CD4-positive, CD25-positive, alpha-beta regulatory T cell (primary cell): ENCODE data around the gene HSD3B2. TPM values are rescaled to one million over a fixed set of nuclear protein-coding genes. Genes with fewer than 3 reads are reported as not detected.

ENCODE experiments used
- ATAC-seq, 2 donors: fragments of 150-1000 bp; cut with Tn5 transposase; one replicate each; pipeline ENCODE4 v1.10.0; 2021; ENCODE audit warnings: low read depth in 2 of 2, moderate number of reproducible peaks in 2 of 2, moderate library complexity in 1 of 2
- DNase-seq, 3 donors: peaks; one replicate each; pipeline versions ENCODE4 v3.0.0 to v3.0.0-alpha.2; 2012 to 2022; ENCODE audit warnings: mixed read lengths in 1 of 3
- H3K27ac ChIP-seq: one replicate; pipeline ENCODE4 v1.7.0; 2013; ENCODE audit warnings: mild to moderate bottlenecking, low read length; ENCODE audit not compliant: insufficient read depth, poor library complexity, severe bottlenecking
- H3K27me3 ChIP-seq: one replicate; pipeline ENCODE4 v1.7.0; 2013; ENCODE audit warnings: low read length; ENCODE audit not compliant: control insufficient read depth, insufficient read depth
- H3K36me3 ChIP-seq: one replicate; pipeline ENCODE4 v1.7.0; 2013; ENCODE audit warnings: mild to moderate bottlenecking, low read length, moderate library complexity; ENCODE audit not compliant: control insufficient read depth, insufficient read depth
- H3K4me1 ChIP-seq: 2 replicates; pipeline ENCODE4 v1.7.0; 2013; ENCODE audit warnings: mild to moderate bottlenecking, low read length; ENCODE audit not compliant: insufficient read depth, control insufficient read depth, poor library complexity, severe bottlenecking
- H3K4me3 ChIP-seq: one replicate; pipeline ENCODE4 v1.7.0; 2013; ENCODE audit warnings: low read depth, mild to moderate bottlenecking, low read length, moderate library complexity
- H3K9me3 ChIP-seq, 2 experiments: 1 replicate in 1 of 2; 2 replicates in 1 of 2; pipeline ENCODE4 v1.7.0; 2013; ENCODE audit warnings: low read length in 2 of 2, mild to moderate bottlenecking in 1 of 2, moderate library complexity in 1 of 2; ENCODE audit not compliant: control insufficient read depth in 2 of 2
- H3K27ac Mint-ChIP-seq, 3 donors: one replicate each; pipeline ENCODE4 v1.8.0; 2020 to 2022; ENCODE audit warnings: mild to moderate bottlenecking in 3 of 3, mixed read lengths in 3 of 3, moderate library complexity in 2 of 3
- H3K27me3 Mint-ChIP-seq: one replicate; pipeline ENCODE4 v1.8.0; 2022; ENCODE audit warnings: mild to moderate bottlenecking, mixed read lengths
- H3K36me3 Mint-ChIP-seq: one replicate; pipeline ENCODE4 v1.8.0; 2020; ENCODE audit warnings: mixed read lengths
- H3K4me1 Mint-ChIP-seq, 4 donors: one replicate each; pipeline ENCODE4 v1.8.0; 2020 to 2022; ENCODE audit warnings: mixed read lengths in 4 of 4, mild to moderate bottlenecking in 1 of 4
- H3K4me3 Mint-ChIP-seq, 4 donors: one replicate each; pipeline ENCODE4 v1.8.0; 2020 to 2022; ENCODE audit warnings: mild to moderate bottlenecking in 4 of 4, mixed read lengths in 4 of 4, moderate library complexity in 3 of 4
- H3K9me3 Mint-ChIP-seq, 7 donors: one replicate each; pipeline ENCODE4 v1.8.0; 2020 to 2022; ENCODE audit warnings: mixed read lengths in 7 of 7, mild to moderate bottlenecking in 3 of 7, moderate library complexity in 2 of 7
- polyA plus RNA-seq, 4 donors: library from polyadenylated mRNA; unstranded; fragments of 300-500 nt; fragmentation: Illumina TruSeq; gene quantifications; one replicate each; pipeline ENCODE4 v1.2.3, GENCODE V29; 2021
- total RNA-seq: library from RNA; stranded (reverse); gene quantifications from one replicate; pipeline ENCODE4 v1.2.3, GENCODE V29; 2022

HSD3B2 gene
- total and polyA plus RNA-seq, 5 donors from 2014 or later, result not detected

DNA sequence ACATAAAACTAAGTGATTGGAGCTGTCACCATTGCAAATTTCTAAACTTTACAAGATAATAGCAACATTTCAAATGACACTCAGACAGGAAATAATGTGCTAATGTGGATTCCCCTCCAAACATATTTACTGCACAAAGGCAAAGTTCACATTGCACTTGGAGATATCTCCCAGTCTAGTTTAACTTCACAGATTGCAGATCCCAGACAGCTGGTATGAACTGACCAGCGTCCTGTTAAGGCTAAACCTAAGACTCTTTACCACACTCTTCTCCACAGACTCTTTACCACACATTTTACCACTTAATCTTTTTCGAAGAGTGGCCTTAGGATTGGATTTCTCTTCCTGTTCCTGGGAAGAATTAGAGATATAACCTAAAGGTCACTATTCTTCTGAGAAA lies 51.5 kb downstream of the HSD3B2 start:
- Histone ChIP-seq H3K4me3 (no peak overlapping the region), H3K27me3 (no peaks in the 10 kb centered on the region), H3K27ac (no peak overlapping the region), H3K9me3 (no peaks in the 10 kb centered on the region), H3K4me1 (no peaks in the 10 kb centered on the region), H3K36me3 (no peaks in the 10 kb centered on the region)
- H3K4me1 Mint-ChIP-seq, result no peaks in the 10 kb centered on the region
- no peaks in the 10 kb centered on the region for H3K27me3 Mint-ChIP-seq
- no peak for DNase-seq
- no peaks in the 10 kb centered on the region for H3K36me3 Mint-ChIP-seq
- no peak overlapping the region for H3K27ac Mint-ChIP-seq
- H3K4me3 Mint-ChIP-seq, result no peak overlapping the region
- no peak for ATAC-seq
- peaks cover 0 to 5% (median 1%) of the 10 kb centered on the region in 7 donors for H3K9me3 Mint-ChIP-seq

DNA sequence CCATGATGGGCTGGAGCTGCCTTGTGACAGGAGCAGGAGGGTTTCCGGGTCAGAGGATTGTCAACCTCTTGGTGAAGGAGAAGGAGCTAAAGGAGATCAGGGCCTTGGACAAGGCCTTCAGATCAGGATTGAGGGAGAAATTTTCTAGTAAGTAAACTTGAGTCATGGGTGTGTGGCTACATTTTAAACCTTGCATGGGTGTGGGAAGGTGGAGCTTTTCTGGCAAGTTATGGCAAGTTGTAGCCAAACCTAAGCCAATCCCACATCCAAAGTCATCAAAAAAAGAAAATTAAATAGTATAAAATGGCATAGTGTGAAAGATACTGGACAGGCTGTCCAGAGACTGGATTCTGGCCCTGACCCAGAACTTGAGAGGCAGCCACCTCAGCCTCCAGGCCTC lies 52.3 kb downstream of the HSD3B2 start:
- Mint-ChIP-seq H3K27me3 (no peaks in the 10 kb centered on the region), H3K36me3 (no peaks in the 10 kb centered on the region), H3K4me3 (no peak overlapping the region), H3K9me3 (peaks cover 0 to 5% (median 0%) of the 10 kb centered on the region in 7 donors), H3K27ac (no peak overlapping the region), H3K4me1 (no peaks in the 10 kb centered on the region)
- ATAC-seq, result no peak
- H3K4me3 ChIP-seq, result no peak overlapping the region
- H3K4me1 ChIP-seq, result no peaks in the 10 kb centered on the region
- no peaks in the 10 kb centered on the region for H3K36me3 ChIP-seq
- no peaks in the 10 kb centered on the region for H3K9me3 ChIP-seq
- no peak for DNase-seq
- no peak overlapping the region for H3K27ac ChIP-seq
- no peaks in the 10 kb centered on the region for H3K27me3 ChIP-seq

DNA sequence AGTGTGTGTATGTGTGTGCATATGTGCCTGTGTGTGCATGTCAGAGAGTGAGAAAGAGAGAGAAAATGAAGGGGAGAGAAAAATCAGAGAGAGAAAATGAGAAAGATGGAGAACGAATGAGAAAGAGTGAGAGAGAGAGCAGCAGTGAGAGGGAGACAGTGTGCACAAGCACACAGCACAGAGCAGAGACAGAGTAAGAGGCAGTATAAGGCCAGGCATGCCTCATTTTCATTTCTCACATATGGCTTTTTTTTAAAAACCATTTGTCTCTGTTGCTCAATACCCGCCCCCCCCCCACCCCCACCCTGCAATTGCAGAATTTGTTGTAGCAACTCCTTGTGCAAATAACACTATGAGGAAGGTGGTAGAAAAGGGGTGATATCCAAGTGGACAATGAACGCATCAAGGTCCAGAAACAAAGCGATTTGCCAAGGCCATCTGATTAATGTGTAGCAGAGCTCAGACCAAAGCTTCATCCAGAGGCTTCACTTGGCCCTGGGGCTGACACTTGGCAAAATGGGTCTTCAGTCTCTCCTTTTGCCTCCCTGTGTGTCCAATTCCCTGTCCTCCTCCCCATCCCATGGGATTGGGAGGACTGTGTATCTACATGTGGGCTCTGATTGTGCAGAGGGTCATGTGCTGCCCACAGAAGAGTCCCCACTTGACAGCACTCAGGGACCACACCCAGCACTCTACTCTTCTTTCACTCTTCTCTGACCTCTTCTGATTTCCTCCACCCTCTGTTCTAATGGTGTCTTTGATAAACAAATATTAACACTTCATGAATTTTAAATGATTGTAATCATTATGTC lies 53.1 kb downstream of the HSD3B2 start:
- no peaks in the 10 kb centered on the region for H3K27me3 Mint-ChIP-seq
- Histone ChIP-seq H3K27me3 (no peaks in the 10 kb centered on the region), H3K9me3 (no peaks in the 10 kb centered on the region), H3K36me3 (no peaks in the 10 kb centered on the region), H3K4me1 (no peaks in the 10 kb centered on the region), H3K27ac (no peak overlapping the region), H3K4me3 (no peak overlapping the region)
- no peaks in the 10 kb centered on the region for H3K36me3 Mint-ChIP-seq
- H3K9me3 Mint-ChIP-seq, result peaks cover 0 to 5% (median 0%) of the 10 kb centered on the region in 7 donors
- no peak for ATAC-seq
- H3K4me1 Mint-ChIP-seq, result no peaks in the 10 kb centered on the region
- H3K4me3 Mint-ChIP-seq, result no peak overlapping the region
- DNase-seq, result no peak
- H3K27ac Mint-ChIP-seq, result no peak overlapping the region

DNA sequence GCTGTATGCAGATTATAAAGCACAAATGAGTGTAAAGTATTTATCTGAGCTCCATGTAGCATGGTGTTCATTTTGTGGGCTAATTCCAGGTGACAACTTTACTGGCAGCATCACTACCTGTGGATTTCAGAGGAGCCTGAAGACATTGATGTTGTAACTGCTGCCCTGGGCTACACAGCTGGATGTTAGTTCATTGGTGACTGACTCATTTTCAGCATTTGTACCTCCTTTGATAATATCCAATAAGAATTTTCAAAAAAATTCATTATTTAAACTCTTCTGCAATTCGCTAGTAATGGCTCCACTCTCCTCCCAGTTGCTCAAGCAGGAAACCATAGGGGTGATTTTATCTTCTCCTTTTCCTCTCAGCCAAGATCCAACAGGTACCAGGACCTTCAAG lies 54.8 kb downstream of the HSD3B2 start:
- H3K9me3 Mint-ChIP-seq, result peaks cover 0 to 5% (median 0%) of the 10 kb centered on the region in 7 donors

DNA sequence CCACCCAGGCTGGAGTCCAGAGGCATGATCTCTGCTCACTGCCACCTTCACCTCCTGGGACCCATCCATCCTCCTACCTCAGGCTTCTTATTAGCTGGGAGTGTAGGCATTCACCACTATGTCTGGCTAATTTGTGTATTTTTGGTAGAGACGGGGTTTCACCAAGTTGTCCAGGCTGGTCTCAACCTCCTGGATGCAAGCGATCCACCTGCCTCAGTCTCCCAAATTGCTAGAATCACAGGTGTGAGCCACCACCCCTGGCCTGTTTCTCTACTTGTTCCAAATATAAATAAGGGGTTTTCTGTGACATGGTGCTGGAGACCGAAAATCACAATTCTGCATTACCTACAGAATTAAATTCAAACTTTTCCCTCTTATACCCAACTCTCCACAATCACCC lies 55.4 kb downstream of the HSD3B2 start:
- ATAC-seq, result no peak
- Mint-ChIP-seq H3K9me3 (peaks cover 0 to 5% (median 0%) of the 10 kb centered on the region in 7 donors), H3K36me3 (no peaks in the 10 kb centered on the region), H3K27ac (no peak overlapping the region), H3K4me3 (no peak overlapping the region), H3K4me1 (no peaks in the 10 kb centered on the region), H3K27me3 (no peaks in the 10 kb centered on the region)
- DNase-seq, result no peak
- Histone ChIP-seq H3K4me3 (no peak overlapping the region), H3K27me3 (no peaks in the 10 kb centered on the region), H3K27ac (no peak overlapping the region), H3K4me1 (no peaks in the 10 kb centered on the region), H3K9me3 (no peaks in the 10 kb centered on the region), H3K36me3 (no peaks in the 10 kb centered on the region)

More for the DNA sequence above, 54.8 kb downstream of the HSD3B2 start:
- Mint-ChIP-seq H3K27ac (no peak overlapping the region), H3K4me3 (no peak overlapping the region), H3K4me1 (no peaks in the 10 kb centered on the region), H3K36me3 (no peaks in the 10 kb centered on the region), H3K27me3 (no peaks in the 10 kb centered on the region)
- no peaks in the 10 kb centered on the region for H3K9me3 ChIP-seq
- H3K27me3 ChIP-seq, result no peaks in the 10 kb centered on the region
- no peaks in the 10 kb centered on the region for H3K36me3 ChIP-seq
- H3K4me1 ChIP-seq, result no peaks in the 10 kb centered on the region
- DNase-seq (no peak), ATAC-seq (no peak)
- no peak overlapping the region for H3K27ac ChIP-seq
- no peak overlapping the region for H3K4me3 ChIP-seq

DNA sequence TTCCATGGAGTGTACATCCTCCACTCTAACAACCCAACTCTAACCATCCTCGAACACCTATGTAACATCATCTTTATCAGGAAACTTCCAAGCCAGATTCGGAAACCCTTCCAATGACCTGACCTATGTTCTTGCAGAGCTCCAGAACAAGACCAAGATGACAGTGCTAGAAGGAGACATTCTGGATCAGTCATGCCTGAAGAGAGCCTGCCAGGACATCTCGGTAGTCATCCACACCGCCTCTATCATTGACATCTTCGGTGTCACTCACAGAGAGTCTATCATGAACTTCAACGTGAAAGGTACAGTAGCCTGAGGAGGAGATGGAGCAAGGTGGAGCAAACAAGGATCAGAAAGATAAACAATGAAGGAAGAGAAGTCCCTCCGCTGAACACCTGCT lies 56.0 kb downstream of the HSD3B2 start:
- no peak overlapping the region for H3K27ac ChIP-seq
- H3K4me1 Mint-ChIP-seq, result no peaks in the 10 kb centered on the region
- no peaks in the 10 kb centered on the region for H3K36me3 ChIP-seq
- H3K9me3 Mint-ChIP-seq, result peaks cover 0 to 5% (median 0%) of the 10 kb centered on the region in 7 donors
- H3K36me3 Mint-ChIP-seq, result no peaks in the 10 kb centered on the region
- no peaks in the 10 kb centered on the region for H3K4me1 ChIP-seq
- H3K27ac Mint-ChIP-seq, result no peak overlapping the region
- H3K4me3 ChIP-seq, result no peak overlapping the region
- H3K9me3 ChIP-seq, result no peaks in the 10 kb centered on the region
- ATAC-seq, result no peak
- H3K27me3 ChIP-seq, result no peaks in the 10 kb centered on the region
- no peaks in the 10 kb centered on the region for H3K27me3 Mint-ChIP-seq
- no peak for DNase-seq
- H3K4me3 Mint-ChIP-seq, result no peak overlapping the region

DNA sequence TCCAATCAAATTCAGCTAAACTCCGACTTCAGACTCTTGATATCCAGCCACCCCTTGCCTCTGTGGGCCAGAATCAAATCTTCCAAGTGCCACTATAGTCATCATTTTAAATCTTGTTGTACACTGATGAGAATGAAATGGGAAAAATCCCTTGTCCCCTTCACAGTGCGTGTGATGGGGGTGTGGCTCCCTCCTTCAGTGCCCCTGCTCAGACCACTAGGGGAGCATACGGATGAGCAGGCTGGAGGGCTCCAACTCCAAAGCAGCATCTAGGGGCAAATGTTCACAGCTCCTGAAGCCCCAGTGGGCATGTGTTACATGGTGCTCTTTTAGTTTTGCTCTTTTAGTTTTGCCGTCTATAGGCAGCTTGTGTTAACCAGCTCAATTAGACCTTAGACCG lies 56.6 kb downstream of the HSD3B2 start:
- H3K9me3 ChIP-seq, result no peaks in the 10 kb centered on the region
- no peak overlapping the region for H3K4me3 ChIP-seq
- no peak overlapping the region for H3K27ac ChIP-seq
- Mint-ChIP-seq H3K9me3 (peaks cover 0 to 5% (median 0%) of the 10 kb centered on the region in 7 donors), H3K27me3 (no peaks in the 10 kb centered on the region), H3K4me1 (no peaks in the 10 kb centered on the region), H3K36me3 (no peaks in the 10 kb centered on the region), H3K4me3 (no peak overlapping the region), H3K27ac (peak overlapping the region in 1 of 3 donors; percentile 60)
- ATAC-seq, result no peak
- no peaks in the 10 kb centered on the region for H3K36me3 ChIP-seq
- H3K27me3 ChIP-seq, result no peaks in the 10 kb centered on the region
- DNase-seq, result no peak
- no peaks in the 10 kb centered on the region for H3K4me1 ChIP-seq
